Neuronal stem cell (in vitro differentiated cells): ENCODE data around the gene REXO2.

Experiments used
- DNase-seq: peaks from one replicate; pipeline ENCODE4 v3.0.0-alpha.2; 2013; ENCODE audit warnings: low spot score
- H2AFZ ChIP-seq: one replicate; pipeline ENCODE4 v1.6.1; 2013; ENCODE audit warnings: mild to moderate bottlenecking, low read length, inconsistent platforms
- H2AK5ac ChIP-seq: 2 replicates; pipeline ENCODE4 v1.6.1; 2013; ENCODE audit warnings: low read depth, mild to moderate bottlenecking, inconsistent platforms, low read length, moderate library complexity, mixed read lengths
- H2BK120ac ChIP-seq: 2 replicates; pipeline ENCODE4 v1.6.1; 2013; ENCODE audit warnings: low read depth, mild to moderate bottlenecking, inconsistent platforms, low read length, moderate library complexity, mixed read lengths
- H2BK12ac ChIP-seq: one replicate; pipeline ENCODE4 v1.6.1; 2013; ENCODE audit warnings: low read length, inconsistent platforms
- H2BK15ac ChIP-seq: 2 replicates; pipeline ENCODE4 v1.6.1; 2013; ENCODE audit warnings: mild to moderate bottlenecking, low read length, inconsistent platforms, mixed read lengths
- H2BK5ac ChIP-seq: one replicate; pipeline ENCODE4 v1.6.1; 2013; ENCODE audit warnings: inconsistent platforms, mild to moderate bottlenecking, low read length, moderate library complexity
- H3K14ac ChIP-seq: one replicate; pipeline ENCODE4 v1.6.1; 2013; ENCODE audit warnings: low read length, inconsistent platforms
- H3K18ac ChIP-seq: 2 replicates; pipeline ENCODE4 v1.6.1; 2013; ENCODE audit warnings: low read length, inconsistent platforms
- H3K23ac ChIP-seq: 2 replicates; pipeline ENCODE4 v1.6.1; 2013; ENCODE audit warnings: low read depth, mild to moderate bottlenecking, mixed read lengths, low read length, inconsistent platforms; ENCODE audit not compliant: poor library complexity
- H3K27ac ChIP-seq: replicated peaks from 3 replicates; pipeline ENCODE4 v1.5.1; 2013; ENCODE audit warnings: low read length, inconsistent platforms
- H3K27me3 ChIP-seq, 3 experiments: 2 replicates each; pipeline ENCODE4 v1.6.1; 2013; ENCODE audit warnings: low read length in 3 of 3, mild to moderate bottlenecking in 2 of 3, inconsistent platforms in 1 of 3, low read depth in 1 of 3, mixed read lengths in 1 of 3, moderate library complexity in 1 of 3; ENCODE audit not compliant: control insufficient read depth in 3 of 3, insufficient read depth in 3 of 3
- H3K36me3 ChIP-seq, 2 donors: replicated peaks in 1 of 2; 2 replicates each; pipeline ENCODE4 v1.6.1; 2013; ENCODE audit warnings: low read length in 2 of 2; ENCODE audit not compliant: control insufficient read depth in 2 of 2, insufficient read depth in 2 of 2
- H3K4ac ChIP-seq: 2 replicates; pipeline ENCODE4 v1.6.1; 2013; ENCODE audit warnings: inconsistent platforms, mild to moderate bottlenecking, low read length, moderate library complexity
- H3K4me1 ChIP-seq, 2 donors: 1 replicate in 1 of 2; 2 replicates in 1 of 2; pipeline ENCODE4 v1.6.1; 2013; ENCODE audit warnings: low read length in 2 of 2, low read depth in 1 of 2; ENCODE audit not compliant: control insufficient read depth in 2 of 2, insufficient read depth in 1 of 2
- H3K4me2 ChIP-seq: one replicate; pipeline ENCODE4 v1.6.1; 2013; ENCODE audit warnings: mild to moderate bottlenecking, low read length, inconsistent platforms; ENCODE audit not compliant: insufficient read depth, poor library complexity, severe bottlenecking
- H3K4me3 ChIP-seq, 2 donors: 2 replicates each; pipeline ENCODE4 v1.5.1; 2013; ENCODE audit warnings: low read length in 2 of 2, mild to moderate bottlenecking in 2 of 2, inconsistent platforms in 1 of 2, moderate library complexity in 1 of 2
- H3K79me1 ChIP-seq: one replicate; pipeline ENCODE4 v1.6.1; 2013; ENCODE audit warnings: low read depth, mild to moderate bottlenecking, inconsistent platforms, low read length, moderate library complexity
- H3K9ac ChIP-seq: one replicate; pipeline ENCODE4 v1.6.1; 2013; ENCODE audit warnings: mild to moderate bottlenecking, low read depth, low read length, inconsistent platforms; ENCODE audit not compliant: poor library complexity
- H3K9me3 ChIP-seq, 2 donors: replicated peaks in 1 of 2; 2 replicates each; pipeline versions ENCODE3 to v1.6.1; 2013; ENCODE audit warnings: low read length in 2 of 2, mild to moderate bottlenecking in 2 of 2, inconsistent platforms in 1 of 2, low read depth in 1 of 2, mixed read lengths in 1 of 2, moderate library complexity in 1 of 2; ENCODE audit not compliant: control insufficient read depth in 2 of 2, insufficient read depth in 1 of 2
- H4K8ac ChIP-seq: one replicate; pipeline ENCODE4 v1.6.1; 2013; ENCODE audit warnings: low read depth, mild to moderate bottlenecking, inconsistent platforms, low read length, moderate library complexity
- H4K91ac ChIP-seq: one replicate; pipeline ENCODE4 v1.6.1; 2013; ENCODE audit warnings: low read length, low read depth, mild to moderate bottlenecking, inconsistent platforms; ENCODE audit not compliant: poor library complexity
- WGBS, 2 donors: extraction: QIAGEN DNeasy Blood & Tissue Kit; methylation state at CpG; one replicate each; pipeline ENCODE4 v1.1.7; 2013; ENCODE audit warnings: missing lambda C conversion rate in 2 of 2, mixed read lengths in 1 of 2; ENCODE audit not compliant: insufficient read length in 2 of 2, insufficient replicate concordance in 1 of 2; ENCODE audit errors: extremely low coverage in 2 of 2; 5-methylcytosine and 5-hydroxymethylcytosine counted together

REXO2 gene

GRCh38 chr11:114478768-114479167, 39.5 kb downstream of the REXO2 start:
- no peak overlapping the region for H2AK5ac ChIP-seq
- no peak overlapping the region for H3K9ac ChIP-seq
- DNase-seq, result no peak
- no peaks in the 10 kb centered on the region for H3K36me3 ChIP-seq
- H2BK15ac ChIP-seq, result no peak overlapping the region
- no peaks in the 10 kb centered on the region for H3K9me3 ChIP-seq
- H4K91ac ChIP-seq, result no peak overlapping the region
- no peak overlapping the region for H3K27ac ChIP-seq
- no peaks in the 10 kb centered on the region for H3K27me3 ChIP-seq
- H2AFZ ChIP-seq, result peak overlapping the region; percentile 6
- no peak overlapping the region for H3K14ac ChIP-seq
- no peaks in the 10 kb centered on the region for H3K79me1 ChIP-seq
- no peak overlapping the region for H2BK5ac ChIP-seq
- no CpG with 5 or more reads among the region's 4 CpGs for WGBS, 2 donors
- no peak overlapping the region for H3K4me2 ChIP-seq
- no peak overlapping the region for H3K18ac ChIP-seq
- H3K4me3 ChIP-seq, result no peak overlapping the region
- H3K4ac ChIP-seq, result no peak overlapping the region
- H4K8ac ChIP-seq, result no peak overlapping the region
- H2BK12ac ChIP-seq, result no peak overlapping the region
- H2BK120ac ChIP-seq, result no peak overlapping the region
- no peak overlapping the region for H3K23ac ChIP-seq
- H3K4me1 ChIP-seq, result peaks cover 2 to 6% of the 10 kb centered on the region in 2 donors

- Histone ChIP-seq H3K27ac (no peak overlapping the region), H3K9ac (no peak overlapping the region), H3K9me3 (no peaks in the 10 kb centered on the region), H3K4me3 (no peak overlapping the region), H3K23ac (no peak overlapping the region), H2AFZ (no peak overlapping the region), H2BK15ac (no peak overlapping the region), H3K4me1 (peaks cover 2 to 6% of the 10 kb centered on the region in 2 donors), H3K4ac (no peak overlapping the region), H4K8ac (no peak overlapping the region), H3K27me3 (no peaks in the 10 kb centered on the region), H2AK5ac (no peak overlapping the region), H3K79me1 (no peaks in the 10 kb centered on the region), H2BK5ac (no peak overlapping the region), H3K4me2 (no peak overlapping the region), H3K14ac (no peak overlapping the region), H2BK12ac (no peak overlapping the region), H3K18ac (no peak overlapping the region), H4K91ac (no peak overlapping the region), H3K36me3 (no peaks in the 10 kb centered on the region), H2BK120ac (no peak overlapping the region)
- WGBS, 2 donors, result no CpG with 5 or more reads among the region's 1 CpG
- DNase-seq, result no peak
These were observed 40.1 kb downstream of the REXO2 start for GRCh38 chr11:114479331-114479730.

- H2BK15ac ChIP-seq, result no peak overlapping the region
- no peak overlapping the region for H3K18ac ChIP-seq
- no peak overlapping the region for H3K27ac ChIP-seq
- no peak overlapping the region for H3K4ac ChIP-seq
- H2BK120ac ChIP-seq, result no peak overlapping the region
- no peak overlapping the region for H3K4me2 ChIP-seq
- no peak overlapping the region for H2BK5ac ChIP-seq
- no peak overlapping the region for H2AK5ac ChIP-seq
- H4K8ac ChIP-seq, result no peak overlapping the region
- no peak overlapping the region for H3K14ac ChIP-seq
- H4K91ac ChIP-seq, result no peak overlapping the region
- no CpG with 5 or more reads among the region's 1 CpG for WGBS, 2 donors
- H3K9ac ChIP-seq, result no peak overlapping the region
- H3K9me3 ChIP-seq, result no peaks in the 10 kb centered on the region
- H3K36me3 ChIP-seq, result no peaks in the 10 kb centered on the region
- no peaks in the 10 kb centered on the region for H3K27me3 ChIP-seq
- H3K4me3 ChIP-seq, result no peak overlapping the region
- H2AFZ ChIP-seq, result no peak overlapping the region
- DNase-seq, result no peak
- H2BK12ac ChIP-seq, result no peak overlapping the region
- H3K4me1 ChIP-seq, result peaks cover 2 to 6% of the 10 kb centered on the region in 2 donors
- no peak overlapping the region for H3K23ac ChIP-seq
- H3K79me1 ChIP-seq, result no peaks in the 10 kb centered on the region
These were observed 42.8 kb downstream of the REXO2 start for GRCh38 chr11:114482114-114482513.

- H3K36me3 ChIP-seq, result no peaks in the 10 kb centered on the region
- no peak overlapping the region for H3K4ac ChIP-seq
- no peaks in the 10 kb centered on the region for H3K79me1 ChIP-seq
- H2BK15ac ChIP-seq, result no peak overlapping the region
- no peak overlapping the region for H3K4me3 ChIP-seq
- H2BK5ac ChIP-seq, result no peak overlapping the region
- WGBS, 2 donors, result no CpG with 5 or more reads among the region's 2 CpGs
- no peak overlapping the region for H3K27ac ChIP-seq
- no peak overlapping the region for H4K8ac ChIP-seq
- DNase-seq, result no peak
- no peak overlapping the region for H3K9ac ChIP-seq
- H3K9me3 ChIP-seq, result no peaks in the 10 kb centered on the region
- no peak overlapping the region for H4K91ac ChIP-seq
- no peak overlapping the region for H2BK120ac ChIP-seq
- no peaks in the 10 kb centered on the region for H3K27me3 ChIP-seq
- H3K14ac ChIP-seq, result no peak overlapping the region
- no peak overlapping the region for H3K23ac ChIP-seq
- H2BK12ac ChIP-seq, result no peak overlapping the region
- H2AK5ac ChIP-seq, result no peak overlapping the region
- H3K18ac ChIP-seq, result no peak overlapping the region
- H2AFZ ChIP-seq, result no peak overlapping the region
- H3K4me1 ChIP-seq, result peaks cover 0 to 2% of the 10 kb centered on the region in 2 donors
- no peak overlapping the region for H3K4me2 ChIP-seq
These were observed 44.7 kb downstream of the REXO2 start for GRCh38 chr11:114483929-114484328.
